ENCODE measurements around the gene CEP135.

The CEP135 gene

DNA sequence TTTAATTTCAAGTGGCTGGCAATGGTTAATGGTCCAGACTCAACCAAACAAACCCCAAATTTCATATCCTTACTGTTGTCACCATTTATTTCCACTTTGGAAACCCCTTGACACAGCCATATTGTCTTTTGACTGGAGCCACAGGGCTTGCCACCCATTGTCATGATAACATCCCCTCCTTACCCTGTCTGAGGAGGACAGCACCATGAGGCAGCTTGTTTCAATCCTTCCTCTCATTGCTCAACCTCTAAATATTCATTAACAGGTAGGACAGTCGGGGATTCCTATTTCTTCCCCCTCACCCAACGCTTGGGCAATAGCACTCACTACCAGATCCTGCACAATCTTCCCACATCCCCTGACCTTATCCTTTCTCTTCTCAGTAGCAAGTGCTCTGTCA lies 92.1 kb downstream of the CEP135 start:
- Histone ChIP-seq H3K4me3 (ENCODE audit: low read length) (no peak overlapping the region), H3K4me2 (ENCODE audit: low read length) (no peak overlapping the region), H3K4me1 (ENCODE audit: control insufficient read depth, insufficient read depth, low read length) (no peaks in the 10 kb centered on the region), H3K9me3 (replicated peaks; ENCODE audit: low read length) (no peaks in the 10 kb centered on the region), H3K36me3 (ENCODE audit: insufficient read depth, low read length) (no peaks in the 10 kb centered on the region), H3K27me3 (ENCODE audit: control insufficient read depth, insufficient read depth, low read length) (peaks cover 26% of the 10 kb centered on the region), H3K9ac (ENCODE audit: low read depth, low read length) (no peak overlapping the region)

DNA sequence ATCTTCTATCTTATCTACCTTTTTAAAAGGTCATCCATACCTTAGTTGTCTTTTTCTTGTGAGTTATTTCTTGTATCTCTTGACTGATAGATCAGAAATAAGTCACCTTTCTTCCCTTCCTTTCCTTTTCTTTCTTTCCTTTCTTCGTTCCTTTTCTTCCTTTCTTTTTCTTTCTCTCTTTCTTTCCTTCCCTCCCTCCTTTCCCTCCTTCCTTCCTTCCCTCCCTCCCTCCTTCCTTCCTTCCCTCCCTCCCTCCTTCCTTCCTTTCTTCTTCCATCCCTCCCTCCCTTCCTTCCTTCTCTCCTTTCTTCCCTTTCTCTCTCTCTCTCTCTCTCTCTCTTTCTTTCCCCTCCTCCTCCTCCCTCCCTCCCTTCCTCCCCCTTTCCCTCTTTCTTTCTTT lies 93.5 kb downstream of the CEP135 start:
- no peak overlapping the region for H3K9ac ChIP-seq (ENCODE audit: low read depth, low read length)

DNA sequence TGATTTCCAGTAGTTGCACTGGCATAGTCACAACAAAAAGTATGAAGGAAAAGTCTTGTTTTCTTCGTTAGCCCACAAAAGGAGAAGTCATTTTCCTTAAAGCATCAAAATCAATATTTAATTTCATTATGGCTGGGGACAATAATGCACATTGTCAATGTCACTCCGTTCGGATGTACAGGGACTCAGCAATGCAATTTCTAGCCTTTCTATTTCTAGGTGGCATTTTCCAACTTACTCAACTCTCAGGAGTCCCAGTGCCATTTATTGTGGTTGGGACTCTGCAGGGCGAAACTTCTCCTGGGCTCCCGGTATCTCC lies 99.6 kb downstream of the CEP135 start:
- peak overlapping the region; percentile 36 for H3K9ac ChIP-seq (ENCODE audit: low read depth, low read length)
- H3K27me3 ChIP-seq (ENCODE audit: control insufficient read depth, insufficient read depth, low read length), result peaks cover 8% of the 10 kb centered on the region
- no peaks in the 10 kb centered on the region for H3K9me3 ChIP-seq (replicated peaks; ENCODE audit: low read length)
- H3K4me1 ChIP-seq (ENCODE audit: control insufficient read depth, insufficient read depth, low read length), result peaks cover 9% of the 10 kb centered on the region
- peak overlapping the region; percentile 100 for H3K4me2 ChIP-seq (ENCODE audit: low read length)
- H3K4me3 ChIP-seq (ENCODE audit: low read length), result peak overlapping the region; percentile 86
- no peaks in the 10 kb centered on the region for H3K36me3 ChIP-seq (ENCODE audit: insufficient read depth, low read length)

More for the DNA sequence above, 93.5 kb downstream of the CEP135 start:
- no peaks in the 10 kb centered on the region for H3K4me1 ChIP-seq (ENCODE audit: control insufficient read depth, insufficient read depth, low read length)
- H3K27me3 ChIP-seq (ENCODE audit: control insufficient read depth, insufficient read depth, low read length), result peaks cover 28% of the 10 kb centered on the region
- H3K9me3 ChIP-seq (replicated peaks; ENCODE audit: low read length), result no peaks in the 10 kb centered on the region
- no peaks in the 10 kb centered on the region for H3K36me3 ChIP-seq (ENCODE audit: insufficient read depth, low read length)
- H3K4me2 ChIP-seq (ENCODE audit: low read length), result no peak overlapping the region
- H3K4me3 ChIP-seq (ENCODE audit: low read length), result no peak overlapping the region

DNA sequence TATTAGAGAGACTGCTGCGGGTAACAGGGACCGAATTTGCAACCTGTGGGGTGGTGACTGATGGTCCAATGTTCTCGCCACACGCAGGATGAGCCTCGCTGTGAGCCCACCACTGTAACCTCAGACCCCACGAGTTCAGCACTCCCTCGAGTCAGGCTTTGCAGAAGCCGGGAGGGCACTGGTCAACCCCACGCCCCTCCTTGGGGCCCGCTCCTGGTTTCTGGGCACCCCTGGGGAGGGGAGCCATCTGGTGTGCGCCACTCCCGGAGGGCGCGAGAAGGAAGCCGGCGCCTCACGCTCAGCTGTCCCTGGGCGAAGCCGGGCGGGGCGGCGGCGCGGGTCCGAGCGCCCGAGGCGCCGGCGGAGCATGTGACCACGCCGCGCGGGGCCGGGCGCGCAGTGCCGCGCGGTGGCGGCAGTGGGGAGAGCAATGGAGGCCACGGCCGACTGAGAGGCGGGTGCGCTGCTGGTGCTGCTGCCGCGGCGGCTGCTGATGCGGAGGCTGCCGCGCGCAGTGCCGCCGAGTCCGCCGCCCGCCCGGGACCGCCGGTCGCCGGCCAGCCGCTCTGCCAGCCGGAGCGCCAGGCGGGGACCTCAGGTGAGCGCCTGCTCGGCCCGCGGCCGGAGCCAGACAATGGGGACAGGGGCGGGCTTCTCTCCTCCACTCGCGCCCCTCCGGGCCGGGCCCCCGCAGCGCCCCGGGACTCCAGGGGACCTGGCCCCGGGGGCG lies 100.1 kb downstream of the CEP135 start:
- H3K9me3 ChIP-seq (replicated peaks; ENCODE audit: low read length), result no peaks in the 10 kb centered on the region
- peak overlapping the region; percentile 36 for H3K9ac ChIP-seq (ENCODE audit: low read depth, low read length)
- H3K27me3 ChIP-seq (ENCODE audit: control insufficient read depth, insufficient read depth, low read length), result peaks cover 8% of the 10 kb centered on the region
- H3K4me3 ChIP-seq (ENCODE audit: low read length), result peak overlapping the region; percentile 86
- peak overlapping the region; percentile 100 for H3K4me2 ChIP-seq (ENCODE audit: low read length)
- no peaks in the 10 kb centered on the region for H3K36me3 ChIP-seq (ENCODE audit: insufficient read depth, low read length)
- H3K4me1 ChIP-seq (ENCODE audit: control insufficient read depth, insufficient read depth, low read length), result peaks cover 9% of the 10 kb centered on the region

DNA sequence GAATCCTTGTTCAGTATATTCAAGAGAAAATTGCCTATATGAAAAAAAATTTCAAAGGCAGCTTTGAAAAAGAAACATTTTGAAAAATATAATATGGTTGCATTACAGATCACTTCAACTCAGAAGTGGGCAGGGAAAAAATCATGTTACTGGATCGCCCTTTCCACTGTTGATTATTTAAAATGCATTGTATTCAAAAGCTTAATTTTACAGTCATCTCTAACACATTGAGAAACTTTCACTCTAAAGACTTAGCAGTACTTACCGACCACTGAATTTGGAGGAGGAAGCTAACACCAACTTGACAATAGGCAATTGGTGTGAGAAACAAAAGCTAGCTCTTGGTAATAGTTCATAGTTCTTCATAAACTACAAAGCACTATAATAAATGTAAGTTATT lies 101.9 kb downstream of the CEP135 start:
- peaks cover 8% of the 10 kb centered on the region for H3K27me3 ChIP-seq (ENCODE audit: control insufficient read depth, insufficient read depth, low read length)
- peaks cover 9% of the 10 kb centered on the region for H3K4me1 ChIP-seq (ENCODE audit: control insufficient read depth, insufficient read depth, low read length)
- no peaks in the 10 kb centered on the region for H3K36me3 ChIP-seq (ENCODE audit: insufficient read depth, low read length)
- no peak overlapping the region for H3K9ac ChIP-seq (ENCODE audit: low read depth, low read length)
- H3K4me3 ChIP-seq (ENCODE audit: low read length), result no peak overlapping the region
- no peak overlapping the region for H3K4me2 ChIP-seq (ENCODE audit: low read length)
- no peaks in the 10 kb centered on the region for H3K9me3 ChIP-seq (replicated peaks; ENCODE audit: low read length)

DNA sequence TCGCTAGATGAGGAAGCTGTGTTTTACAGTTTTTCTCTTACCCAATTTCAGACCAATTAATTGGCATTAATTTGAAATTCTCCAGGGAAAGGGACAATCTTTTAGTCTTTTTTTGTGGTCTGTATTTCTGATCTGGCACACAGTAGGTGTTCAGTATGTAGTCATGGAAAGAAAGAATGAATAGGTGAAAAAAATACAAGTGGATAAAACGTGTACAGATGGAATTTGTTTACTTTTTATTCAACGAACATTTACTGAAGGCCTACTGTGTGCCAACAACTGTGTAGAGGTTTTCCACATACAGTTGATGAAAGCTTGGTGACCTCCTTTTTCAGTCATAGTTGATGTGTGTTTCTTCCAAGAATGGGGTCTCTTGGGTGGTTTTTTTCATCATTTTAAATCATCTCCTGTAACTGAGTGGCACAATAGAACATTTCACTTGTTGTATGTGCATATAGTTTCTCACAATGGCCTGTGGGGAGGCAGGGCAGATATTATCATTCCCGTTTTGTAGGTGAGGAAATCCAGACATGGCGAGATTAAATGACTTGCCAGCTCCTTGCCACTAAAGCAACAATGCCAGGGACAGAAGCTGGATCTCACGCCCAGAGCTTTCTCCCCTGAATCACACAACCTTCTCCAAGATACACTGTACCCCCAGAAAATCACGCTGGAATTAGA lies 102.4 kb downstream of the CEP135 start:
- Histone ChIP-seq H3K4me3 (ENCODE audit: low read length) (no peak overlapping the region), H3K4me1 (ENCODE audit: control insufficient read depth, insufficient read depth, low read length) (peaks cover 9% of the 10 kb centered on the region), H3K27me3 (ENCODE audit: control insufficient read depth, insufficient read depth, low read length) (peaks cover 8% of the 10 kb centered on the region)

DNA sequence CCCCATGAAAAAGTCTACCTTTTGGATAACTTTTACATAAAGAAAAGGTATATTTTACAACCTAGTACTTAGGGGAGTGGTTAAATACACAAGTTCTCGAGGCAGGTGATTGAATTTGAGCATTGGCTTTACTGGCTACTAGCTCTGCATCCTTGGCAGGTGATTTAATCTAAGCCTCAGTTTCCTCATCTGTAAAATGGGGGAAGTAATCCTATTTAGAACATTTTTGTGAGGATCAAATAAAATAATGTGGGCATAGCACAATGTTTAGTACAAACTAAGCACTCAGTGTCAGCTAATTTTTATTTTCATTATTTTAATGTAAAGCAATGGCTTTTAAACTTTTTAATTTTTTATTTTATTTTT lies 102.9 kb downstream of the CEP135 start:
- peaks cover 6% of the 10 kb centered on the region for H3K27me3 ChIP-seq (ENCODE audit: control insufficient read depth, insufficient read depth, low read length)
- H3K36me3 ChIP-seq (ENCODE audit: insufficient read depth, low read length), result no peaks in the 10 kb centered on the region
- H3K4me1 ChIP-seq (ENCODE audit: control insufficient read depth, insufficient read depth, low read length), result peaks cover 9% of the 10 kb centered on the region
- no peak overlapping the region for H3K9ac ChIP-seq (ENCODE audit: low read depth, low read length)
- H3K4me2 ChIP-seq (ENCODE audit: low read length), result no peak overlapping the region
- H3K9me3 ChIP-seq (replicated peaks; ENCODE audit: low read length), result no peaks in the 10 kb centered on the region
- H3K4me3 ChIP-seq (ENCODE audit: low read length), result no peak overlapping the region

More for the DNA sequence above, 102.4 kb downstream of the CEP135 start:
- no peaks in the 10 kb centered on the region for H3K9me3 ChIP-seq (replicated peaks; ENCODE audit: low read length)
- H3K36me3 ChIP-seq (ENCODE audit: insufficient read depth, low read length), result no peaks in the 10 kb centered on the region
- no peak overlapping the region for H3K4me2 ChIP-seq (ENCODE audit: low read length)
- no peak overlapping the region for H3K9ac ChIP-seq (ENCODE audit: low read depth, low read length)

DNA sequence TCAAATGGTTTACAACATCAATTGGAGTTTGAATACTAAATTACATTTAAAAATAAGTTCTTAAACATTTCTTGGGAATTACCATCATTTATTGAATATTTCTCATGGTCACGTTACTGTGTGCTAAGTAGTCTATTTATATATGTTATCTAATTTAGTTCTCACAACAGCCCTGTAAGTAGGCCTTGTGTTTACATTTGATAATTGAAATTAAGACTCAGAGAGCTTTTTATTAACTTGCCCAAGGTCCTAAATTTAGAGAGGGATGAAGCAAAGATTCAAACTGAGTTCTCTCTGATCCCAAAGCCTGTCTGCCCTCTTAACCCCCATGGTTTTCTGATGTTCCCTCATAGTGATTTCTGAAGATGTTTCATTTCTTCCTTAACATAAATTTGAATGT lies 103.7 kb downstream of the CEP135 start:
- Histone ChIP-seq H3K36me3 (ENCODE audit: insufficient read depth, low read length) (no peaks in the 10 kb centered on the region), H3K4me2 (ENCODE audit: low read length) (no peak overlapping the region), H3K9ac (ENCODE audit: low read depth, low read length) (no peak overlapping the region), H3K9me3 (replicated peaks; ENCODE audit: low read length) (no peaks in the 10 kb centered on the region), H3K27me3 (ENCODE audit: control insufficient read depth, insufficient read depth, low read length) (peaks cover 6% of the 10 kb centered on the region), H3K4me1 (ENCODE audit: control insufficient read depth, insufficient read depth, low read length) (peaks cover 9% of the 10 kb centered on the region), H3K4me3 (ENCODE audit: low read length) (no peak overlapping the region)

DNA sequence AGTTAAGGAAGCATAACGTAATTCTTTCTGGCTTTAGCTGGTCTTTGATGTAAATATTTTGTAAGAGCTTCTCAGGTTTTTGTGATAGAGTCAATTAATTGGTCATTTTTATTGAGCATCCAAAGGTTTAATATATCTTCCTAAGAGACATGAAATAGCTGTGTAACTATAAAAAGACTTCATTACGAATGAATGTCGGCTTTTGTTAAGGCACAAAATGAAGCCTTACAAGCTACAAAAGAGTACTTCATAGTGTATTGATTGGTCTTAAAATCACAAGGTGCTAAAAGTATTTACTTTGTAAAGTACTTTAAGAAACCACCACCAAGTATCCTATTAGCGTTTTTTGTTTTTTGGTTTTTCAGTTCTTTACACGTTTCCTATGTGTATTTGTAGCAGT lies 104.2 kb downstream of the CEP135 start:
- Histone ChIP-seq H3K9ac (ENCODE audit: low read depth, low read length) (no peak overlapping the region), H3K4me2 (ENCODE audit: low read length) (no peak overlapping the region), H3K36me3 (ENCODE audit: insufficient read depth, low read length) (no peaks in the 10 kb centered on the region), H3K27me3 (ENCODE audit: control insufficient read depth, insufficient read depth, low read length) (peaks cover 6% of the 10 kb centered on the region), H3K4me1 (ENCODE audit: control insufficient read depth, insufficient read depth, low read length) (peaks cover 9% of the 10 kb centered on the region), H3K4me3 (ENCODE audit: low read length) (no peak overlapping the region), H3K9me3 (replicated peaks; ENCODE audit: low read length) (no peaks in the 10 kb centered on the region)

DNA sequence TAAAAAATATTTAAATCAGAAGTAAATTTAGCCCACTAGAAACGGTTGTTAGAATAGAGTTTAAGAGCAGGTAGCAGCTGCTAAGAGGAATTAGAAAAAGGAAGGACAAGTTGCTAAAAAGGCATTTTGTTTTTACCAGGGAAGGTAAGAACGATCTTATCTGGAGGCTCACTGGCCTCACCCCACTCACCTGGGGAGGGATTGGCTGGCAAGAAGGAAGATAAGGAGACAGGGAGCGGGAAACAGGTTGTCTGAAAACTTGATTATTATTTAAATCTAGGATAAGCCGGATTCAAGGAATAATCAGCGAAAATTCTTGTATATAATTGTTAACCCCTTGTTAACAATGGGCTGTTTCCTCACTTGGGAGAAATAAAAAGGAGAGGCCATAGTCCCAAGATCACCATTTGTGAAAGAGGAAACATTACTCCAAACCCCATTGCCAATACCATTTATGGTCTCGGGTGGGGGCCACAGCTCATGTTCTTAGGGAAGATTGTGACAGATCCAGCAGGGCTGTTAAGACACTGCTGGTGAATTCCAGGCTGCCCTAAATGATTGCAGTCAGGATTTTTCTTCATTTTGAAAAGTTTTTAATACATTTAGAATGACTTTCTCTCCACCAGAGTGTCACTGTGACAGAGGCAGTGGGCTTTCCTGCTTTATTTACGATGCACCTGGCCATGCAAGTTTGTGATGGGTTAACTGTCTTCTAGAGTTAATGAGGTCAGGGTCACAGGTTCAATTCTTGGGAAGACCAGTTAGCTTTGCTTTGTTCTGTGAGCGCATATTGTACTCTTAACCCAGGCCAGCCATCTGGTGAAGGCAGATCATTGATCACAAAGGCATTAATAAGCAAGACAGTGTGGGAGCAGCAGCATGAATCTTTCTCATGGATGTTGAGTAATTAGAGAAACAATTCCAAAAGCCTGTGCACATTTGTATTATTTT lies 106.6 kb downstream of the CEP135 start:
- no peaks in the 10 kb centered on the region for H3K36me3 ChIP-seq (ENCODE audit: insufficient read depth, low read length)
- H3K4me1 ChIP-seq (ENCODE audit: control insufficient read depth, insufficient read depth, low read length), result no peaks in the 10 kb centered on the region
- H3K9me3 ChIP-seq (replicated peaks; ENCODE audit: low read length), result no peaks in the 10 kb centered on the region
- no peak overlapping the region for H3K4me3 ChIP-seq (ENCODE audit: low read length)
- H3K4me2 ChIP-seq (ENCODE audit: low read length), result no peak overlapping the region
- H3K9ac ChIP-seq (ENCODE audit: low read depth, low read length), result no peak overlapping the region
- no peaks in the 10 kb centered on the region for H3K27me3 ChIP-seq (ENCODE audit: control insufficient read depth, insufficient read depth, low read length)

DNA sequence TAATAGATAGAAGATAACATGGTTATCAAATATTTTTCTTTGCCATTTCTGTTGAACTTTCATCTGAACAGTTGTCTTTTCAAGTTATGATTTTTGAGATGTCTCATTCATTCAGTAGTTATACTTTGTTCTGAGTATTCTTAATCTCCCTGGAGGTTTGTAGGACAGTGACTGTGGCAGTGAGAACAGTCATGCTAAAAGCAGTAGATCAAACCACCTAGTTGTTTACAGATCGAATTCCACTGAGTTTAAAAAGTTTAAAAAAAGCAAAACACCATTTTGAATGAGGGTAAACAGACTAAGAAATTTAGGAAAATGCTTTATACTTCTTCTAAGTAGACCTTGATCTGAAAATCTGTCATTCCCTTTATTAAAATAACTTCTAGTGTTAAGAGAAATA lies 107.2 kb downstream of the CEP135 start:
- Histone ChIP-seq H3K36me3 (ENCODE audit: insufficient read depth, low read length) (no peaks in the 10 kb centered on the region), H3K4me3 (ENCODE audit: low read length) (no peak overlapping the region), H3K27me3 (ENCODE audit: control insufficient read depth, insufficient read depth, low read length) (no peaks in the 10 kb centered on the region), H3K9ac (ENCODE audit: low read depth, low read length) (no peak overlapping the region), H3K4me2 (ENCODE audit: low read length) (no peak overlapping the region), H3K4me1 (ENCODE audit: control insufficient read depth, insufficient read depth, low read length) (no peaks in the 10 kb centered on the region), H3K9me3 (replicated peaks; ENCODE audit: low read length) (no peaks in the 10 kb centered on the region)
